Fibroblast of mammary gland (primary cell): ENCODE results near the gene BCAR3.

Experiments
- DNase-seq: peaks from one replicate; pipeline ENCODE4 v3.0.0-alpha.2; 2010; ENCODE audit warnings: low read depth
- H3K4me3 ChIP-seq: 2 replicates; pipeline ENCODE4 v1.5.1; 2011; ENCODE audit warnings: low read depth, mild to moderate bottlenecking, low read length, moderate library complexity; ENCODE audit not compliant: control insufficient read depth
- CTCF ChIP-seq: conservative IDR thresholded peaks from 2 replicates; pipeline ENCODE4 v1.5.1; 2011; ENCODE audit warnings: low read depth, low read length, inconsistent platforms; ENCODE audit not compliant: control insufficient read depth, insufficient read depth

The BCAR3 gene

GRCh38 chr1:93531193-93531592, 150.4 kb downstream of the BCAR3 start:
- no peak for DNase-seq
- H3K4me3 ChIP-seq, result no peak overlapping the region
- no peak for TF ChIP-seq CTCF

- DNase-seq, result no peak
- no peak overlapping the region for H3K4me3 ChIP-seq
- no peak for TF ChIP-seq CTCF
These were observed 153.2 kb downstream of the BCAR3 start for GRCh38 chr1:93528412-93528811.

GRCh38 chr1:93526431-93526830, 155.2 kb downstream of the BCAR3 start:
- no peak for TF ChIP-seq CTCF
- no peak for DNase-seq
- H3K4me3 ChIP-seq, result no peak overlapping the region

GRCh38 chr1:93525431-93525830, 156.2 kb downstream of the BCAR3 start:
- DNase-seq, result no peak
- TF ChIP-seq CTCF, result no peak

GRCh38 chr1:93522721-93523120, 158.9 kb downstream of the BCAR3 start:
- DNase-seq, result no peak
- TF ChIP-seq CTCF, result no peak
- H3K4me3 ChIP-seq, result no peak overlapping the region

More at GRCh38 chr1:93525431-93525830, 156.2 kb downstream of the BCAR3 start:
- H3K4me3 ChIP-seq, result no peak overlapping the region

- no peak overlapping the region for H3K4me3 ChIP-seq
- TF ChIP-seq CTCF, result no peak
- DNase-seq, result no peak
These were observed 160.0 kb downstream of the BCAR3 start for GRCh38 chr1:93521618-93522017.

- no peak overlapping the region for H3K4me3 ChIP-seq
- no peak for TF ChIP-seq CTCF
- DNase-seq, result peak; percentile 55
These were observed 162.3 kb downstream of the BCAR3 start for GRCh38 chr1:93519199-93519829.
